Measurements from ENCODE around the gene PI16.
"Not testable (repeated sequence)": the region's sequence is repeated elsewhere in the genome, so short reads cannot be mapped to it uniquely, and the experiment has no call there.

The PI16 gene

DNA sequence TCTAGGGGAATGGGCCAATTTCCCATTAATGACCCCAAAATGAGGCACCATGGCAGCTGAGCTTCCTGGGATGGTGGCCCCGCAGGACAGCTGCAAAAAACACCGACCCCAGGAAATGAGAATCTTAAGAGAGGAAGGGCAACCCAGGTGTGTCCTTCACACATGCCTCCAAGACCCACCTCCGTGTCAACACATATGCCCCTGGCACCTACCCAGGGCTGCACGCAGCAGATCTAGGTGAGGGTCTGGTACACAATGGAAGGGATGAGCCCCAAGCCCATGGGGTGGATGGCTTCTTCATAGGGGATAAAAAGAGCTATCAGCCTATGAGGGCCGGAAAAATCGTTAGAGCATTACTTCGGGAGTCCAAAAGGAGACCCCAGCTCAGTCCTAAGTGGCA, 22.0 kb downstream of the PI16 start:
- DNase-seq = no peak

DNA sequence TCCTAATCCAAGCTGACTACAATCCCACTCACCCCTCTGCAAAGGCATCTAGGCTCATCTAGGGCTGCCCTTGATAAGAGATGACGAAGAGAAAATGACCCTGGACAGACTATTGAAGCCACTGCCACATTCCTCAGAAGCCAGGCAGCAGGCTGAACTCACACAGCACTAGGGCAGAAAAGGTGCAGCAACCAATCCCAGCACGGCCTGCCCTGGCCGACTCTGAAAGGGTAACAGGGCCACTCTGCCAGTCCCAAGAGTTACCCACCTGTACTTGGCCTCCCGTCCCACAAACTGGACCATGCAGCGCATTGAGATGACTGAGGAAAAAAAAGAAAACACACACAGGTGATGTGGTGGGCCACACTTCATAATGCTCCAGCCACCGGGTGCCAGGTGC, 22.4 kb downstream of the PI16 start:
- no peak for DNase-seq

DNA sequence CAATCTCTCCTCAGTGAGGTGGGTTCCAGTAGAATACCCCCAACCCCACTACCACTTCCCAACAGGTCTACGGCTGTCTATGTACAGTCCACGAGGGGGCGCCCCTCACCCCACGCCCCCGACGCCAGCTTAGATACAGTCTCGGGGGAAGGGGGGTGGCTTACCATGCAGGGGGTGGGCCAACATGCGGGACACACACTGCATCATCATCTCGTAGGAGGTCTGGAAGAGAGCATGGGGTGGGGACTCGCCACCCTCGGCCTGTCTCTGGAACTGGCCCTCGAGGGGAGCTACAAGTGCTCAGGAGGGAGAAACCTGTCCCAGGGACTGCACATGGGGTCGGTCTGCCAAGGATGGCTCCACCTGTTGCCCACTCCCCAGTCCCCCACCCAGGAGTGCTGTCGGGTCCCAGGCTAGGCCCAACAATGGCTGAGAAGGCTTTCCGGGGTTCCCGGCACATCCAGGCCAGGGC, 23.0 kb downstream of the PI16 start:
- DNase-seq = no peak

DNA sequence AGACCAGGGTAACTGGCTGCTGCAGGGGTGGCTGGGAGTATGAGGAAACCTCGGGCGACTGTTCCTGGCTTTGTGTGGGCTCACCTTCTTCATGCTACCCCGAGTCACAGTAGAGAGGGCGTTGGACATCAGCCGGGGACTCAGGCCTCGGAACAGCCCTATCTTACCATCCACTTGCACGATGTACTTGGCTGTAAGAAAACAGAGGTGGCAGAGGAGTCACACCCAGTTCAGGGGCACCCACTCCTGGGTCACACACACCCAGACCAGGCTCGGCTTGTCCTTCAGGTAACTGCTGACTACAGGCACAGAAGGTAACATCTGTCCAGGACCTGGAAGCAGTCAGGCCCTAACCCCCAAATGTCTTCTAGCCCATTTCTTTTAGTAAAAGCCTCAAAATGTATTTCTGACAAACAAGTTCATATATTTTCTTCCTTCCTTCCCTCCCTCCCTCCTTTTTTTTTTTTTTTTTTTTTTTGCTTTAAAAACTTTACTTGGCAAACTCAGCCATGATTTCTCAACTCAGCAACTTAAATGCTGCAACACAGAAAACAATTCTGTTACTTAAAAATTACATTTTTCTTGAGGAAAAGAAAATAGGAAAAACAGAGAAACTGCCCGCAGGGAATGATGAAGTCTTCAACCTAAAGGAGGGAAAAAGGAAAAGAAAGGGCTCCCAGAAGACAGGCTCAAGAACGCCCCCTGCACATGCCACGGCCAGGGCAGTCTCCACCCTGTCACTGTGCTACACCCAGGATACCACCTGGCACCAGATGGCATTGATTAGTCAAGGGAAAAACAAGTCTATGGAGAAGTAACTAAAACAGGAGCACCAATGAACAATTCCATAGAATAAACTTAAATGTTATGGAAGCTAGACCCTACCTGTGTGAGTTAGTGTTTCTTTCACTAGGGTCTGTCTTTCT, 24.1 kb downstream of the PI16 start:
- DNase-seq = peak; percentile 79 to 88

DNA sequence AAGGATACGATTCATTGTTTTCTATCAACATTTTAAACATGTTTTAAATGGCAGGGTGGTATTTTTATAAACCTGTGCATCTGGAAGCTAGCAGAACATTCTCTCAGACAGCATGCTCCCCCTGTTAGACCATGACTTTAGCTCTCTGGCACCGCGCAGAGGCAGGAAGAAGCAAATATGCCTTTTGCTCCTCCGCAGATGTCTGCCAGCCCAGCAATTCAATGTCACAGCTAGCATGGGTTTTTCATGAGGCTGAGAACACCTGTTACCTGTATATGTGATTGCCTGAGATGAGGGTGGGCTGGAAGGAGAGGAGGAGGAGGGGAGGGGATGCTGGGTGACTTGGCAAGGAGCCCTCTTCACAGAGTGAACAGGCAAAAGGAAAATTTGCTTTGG, 24.8 kb downstream of the PI16 start:
- peak; percentile 54 to 79 for DNase-seq

DNA sequence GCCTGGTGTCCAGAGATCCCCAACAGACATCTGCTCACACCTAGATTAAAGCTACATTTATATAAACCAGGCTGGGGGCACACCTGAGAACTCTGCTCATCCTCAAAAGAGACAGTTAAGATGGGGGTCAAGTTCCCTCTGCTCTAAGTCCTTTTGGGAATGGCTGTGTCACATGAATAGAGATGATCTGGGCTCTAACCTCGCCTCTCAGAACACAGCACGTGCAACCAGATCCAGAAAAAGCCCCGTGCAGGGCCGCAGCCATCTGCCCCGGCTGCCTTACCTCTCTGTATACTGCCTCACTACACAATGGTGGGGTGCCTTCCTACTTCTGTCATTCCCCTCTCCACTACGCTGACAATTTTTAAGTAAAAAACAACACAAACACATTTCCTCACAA, 25.6 kb downstream of the PI16 start:
- DNase-seq = peak in 1 of 2 experiments; percentile 48

DNA sequence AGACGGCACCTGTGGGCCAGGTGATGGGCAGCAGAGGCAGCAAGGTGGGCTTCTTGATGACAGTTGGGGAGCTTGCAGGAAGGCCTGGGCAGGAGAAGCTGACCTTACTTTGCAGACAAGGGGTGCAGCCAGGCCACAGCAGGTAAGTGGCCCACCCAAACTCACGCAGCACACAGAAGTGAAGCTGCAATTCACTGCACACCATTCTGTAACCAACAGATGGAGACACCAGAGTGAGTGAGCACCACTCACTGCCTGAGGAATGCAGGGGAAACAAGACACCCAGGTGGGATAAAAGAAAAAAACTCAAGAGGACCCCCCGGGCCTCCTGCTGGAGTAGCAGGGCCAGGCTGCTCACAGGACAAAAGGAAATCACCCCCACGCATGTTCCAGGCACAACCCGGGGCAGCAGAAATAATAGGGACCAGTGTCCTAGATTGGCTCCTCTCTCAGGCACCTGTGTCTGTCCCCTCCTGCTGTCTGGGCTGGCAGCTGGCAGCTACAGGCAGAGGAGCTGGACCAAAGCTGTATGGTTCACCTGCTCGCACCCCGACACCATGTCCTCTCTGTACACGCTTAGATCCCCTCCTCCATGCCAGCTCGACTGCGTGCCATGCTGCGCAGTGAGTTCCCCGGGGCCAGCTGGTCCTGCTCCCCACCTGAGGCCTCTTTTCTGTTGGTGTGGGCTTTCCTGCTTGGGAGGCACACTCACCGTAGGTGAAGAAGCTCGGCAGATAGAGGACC, 26.5 kb downstream of the PI16 start:
- peak; percentile 13 to 69 for DNase-seq

DNA sequence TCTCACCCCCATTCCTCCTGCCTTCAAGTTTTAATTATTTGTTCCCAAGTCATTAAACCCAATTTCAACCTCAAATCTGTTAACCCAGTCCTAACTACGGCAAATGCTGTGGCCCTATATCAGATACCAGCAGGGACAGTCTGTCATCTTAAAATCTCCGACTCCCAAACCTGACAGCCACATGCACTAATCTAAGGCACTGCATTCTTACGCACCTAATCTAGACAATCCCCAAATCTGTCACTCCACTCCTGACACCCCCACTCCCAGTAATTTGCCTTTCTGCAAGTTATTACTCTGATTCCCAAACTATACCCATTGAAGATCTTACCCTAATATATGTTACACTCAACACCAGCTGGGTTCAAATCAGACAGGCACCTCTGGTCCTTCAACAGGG, 29.0 kb downstream of the PI16 start:
- no peak for DNase-seq

DNA sequence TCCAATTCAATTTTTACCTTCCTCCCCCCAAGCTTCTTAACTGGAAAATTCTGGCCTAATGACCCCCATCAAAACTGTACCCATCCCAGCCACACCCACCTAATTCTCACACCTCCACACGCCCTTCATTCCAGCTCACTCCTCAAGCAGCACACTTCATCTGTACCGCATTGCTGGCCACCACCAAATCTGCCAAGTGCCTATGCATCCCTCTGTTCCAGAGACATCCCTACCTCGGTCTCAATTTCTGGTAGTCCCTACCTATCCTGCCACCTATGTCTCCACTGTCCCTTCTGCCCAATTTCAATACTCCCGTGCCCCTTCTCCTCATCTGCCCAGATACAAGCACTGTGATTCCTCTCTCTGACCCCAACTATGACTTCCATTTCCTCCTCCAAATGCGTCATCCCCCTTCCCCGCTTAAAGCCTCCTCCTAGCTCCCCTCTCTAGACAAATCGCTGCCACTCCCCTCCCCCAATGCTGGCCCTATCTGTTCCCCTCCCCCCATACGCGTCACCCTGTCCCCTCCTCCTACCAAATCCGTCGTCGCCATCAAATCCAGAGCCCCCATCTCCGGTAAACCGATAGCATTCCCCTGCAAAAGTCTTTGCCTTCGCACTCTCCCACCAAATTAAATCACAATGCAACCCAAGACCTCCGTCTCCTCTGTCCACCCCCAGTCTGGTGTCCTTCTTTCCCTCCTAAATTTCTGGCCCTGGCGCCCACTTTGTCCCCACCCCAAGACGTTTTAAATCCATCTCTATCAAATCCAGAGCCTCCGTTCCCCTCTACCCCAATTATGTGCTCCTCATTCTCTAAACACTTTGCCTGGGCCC, 30.3 kb downstream of the PI16 start:
- no peak for DNase-seq

DNA sequence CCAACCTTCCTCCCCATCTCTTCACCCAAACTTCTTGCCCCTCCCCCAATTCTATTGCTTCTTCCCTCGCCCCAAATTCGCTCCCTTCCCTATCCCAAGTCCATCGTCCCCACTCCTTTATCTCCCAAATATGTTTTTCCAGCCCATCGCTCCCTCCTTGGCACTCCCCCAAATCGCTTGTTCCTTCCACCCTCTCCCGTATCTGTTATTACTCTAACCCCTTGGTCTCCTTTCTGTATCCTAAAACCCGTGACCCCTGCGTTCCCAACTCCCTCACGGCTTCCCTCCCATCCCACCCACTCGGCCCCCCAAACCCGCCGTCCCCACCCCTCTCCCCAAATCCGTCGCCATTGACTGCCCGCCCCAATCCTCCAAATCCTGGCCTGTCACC, 30.9 kb downstream of the PI16 start:
- no peak for DNase-seq

DNA sequence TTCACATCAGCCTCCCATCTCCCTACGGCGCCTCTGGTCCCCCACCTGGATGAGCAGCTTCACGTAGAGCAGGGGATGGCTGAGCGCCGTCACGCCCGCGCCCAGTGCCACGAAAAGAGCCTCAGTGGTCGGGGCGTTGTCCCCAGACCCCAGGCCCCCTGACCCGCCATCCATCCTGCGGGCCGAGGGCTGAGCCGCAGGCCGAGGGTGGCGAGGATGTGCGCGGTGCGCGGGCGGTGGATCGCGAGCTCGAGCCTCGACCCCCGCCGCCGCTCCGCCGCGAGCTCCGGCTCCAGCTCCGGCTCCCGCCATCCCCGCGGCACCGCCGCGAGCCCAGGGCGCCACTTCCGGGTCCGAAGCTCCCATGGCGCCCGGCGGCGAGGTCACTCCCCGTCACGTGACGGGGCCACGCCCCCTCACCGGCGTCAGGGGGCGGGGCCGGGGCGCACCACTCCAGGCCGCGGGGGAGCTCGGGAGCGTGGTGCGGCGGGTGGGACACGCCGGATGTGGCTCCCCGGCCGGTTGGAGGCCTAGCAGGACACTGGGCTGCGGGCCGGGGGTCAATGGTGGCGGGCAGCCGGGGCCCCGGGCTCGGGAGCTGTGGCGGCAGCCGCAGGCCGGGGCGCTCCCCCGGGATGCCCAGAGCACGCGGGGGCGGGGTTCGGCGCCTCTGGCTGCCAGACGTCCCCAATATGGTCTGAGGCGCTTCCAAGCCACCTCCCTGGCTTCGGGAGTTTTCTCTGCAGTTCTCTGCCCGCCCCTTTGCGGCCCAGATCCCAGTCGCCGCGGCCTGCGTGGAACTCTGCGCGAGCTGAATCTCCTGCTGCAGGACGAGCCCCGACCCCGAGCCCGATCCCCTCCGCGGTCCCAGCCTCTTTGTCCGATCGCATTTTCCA, 31.5 kb downstream of the PI16 start, which contains the start of gene MTCH1:
Gene MTCH1 (minus strand): TSS at position 389 of the 896 bp plus-strand sequence. CDS start 23 bp downstream, at position 366.
- peak; percentile 71 to 84 for DNase-seq

DNA sequence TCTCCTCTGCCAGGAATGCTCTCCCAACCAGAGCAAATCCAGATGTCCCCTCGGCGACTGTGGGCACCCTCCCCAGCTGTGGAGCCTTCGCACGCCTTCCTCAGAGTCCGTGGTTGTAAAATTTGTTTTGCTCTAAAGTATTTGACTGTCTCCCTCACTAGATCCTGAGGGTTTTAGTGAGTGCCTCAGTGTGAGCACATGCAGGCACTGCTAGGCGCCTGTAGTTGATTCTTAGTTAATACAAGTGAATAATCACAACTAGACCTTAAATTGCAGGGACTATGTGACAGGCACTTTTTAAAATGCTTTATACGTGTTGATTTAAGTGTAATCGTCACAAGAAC, 32.1 kb downstream of the PI16 start:
- no peak for DNase-seq

DNA sequence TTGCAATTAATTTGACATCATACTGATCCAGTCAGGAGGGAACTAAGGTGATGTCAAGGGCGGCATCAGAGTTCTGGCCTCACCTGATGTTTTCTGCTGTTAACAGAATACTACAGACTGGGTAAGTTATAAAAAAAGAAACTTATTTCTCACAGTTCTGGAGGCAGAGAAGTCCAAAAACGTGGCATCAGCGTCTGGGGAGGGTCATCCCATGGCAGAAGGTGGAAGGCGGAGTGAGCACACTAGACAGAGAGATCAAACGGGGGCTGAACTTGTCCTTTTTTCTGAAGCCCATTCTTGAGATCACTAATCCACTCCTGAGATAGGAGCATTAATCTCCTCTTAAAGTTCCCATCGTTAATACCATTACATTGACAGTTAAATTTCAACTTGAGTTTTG, 34.7 kb downstream of the PI16 start:
- no peak for DNase-seq

DNA sequence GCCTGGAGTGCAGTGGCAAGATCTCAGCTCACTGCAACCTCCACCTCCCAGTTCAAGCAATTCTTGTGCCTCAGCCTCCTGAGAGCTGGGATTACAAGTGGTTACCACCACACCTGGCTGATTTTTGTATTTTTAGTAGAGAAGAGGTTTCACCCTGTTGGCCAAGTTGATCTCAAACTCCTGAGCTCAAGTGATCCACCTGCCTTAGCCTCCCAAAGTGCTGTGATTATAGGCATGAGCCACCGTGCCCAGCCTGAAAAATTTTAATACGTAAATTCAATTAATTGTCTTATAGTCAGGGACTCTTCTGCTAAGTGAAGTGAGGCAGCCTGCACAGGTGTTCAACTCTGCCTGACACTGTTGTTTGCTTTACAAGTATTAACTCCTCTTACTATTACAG, 35.9 kb downstream of the PI16 start:
- DNase-seq = not testable (repeated sequence)

DNA sequence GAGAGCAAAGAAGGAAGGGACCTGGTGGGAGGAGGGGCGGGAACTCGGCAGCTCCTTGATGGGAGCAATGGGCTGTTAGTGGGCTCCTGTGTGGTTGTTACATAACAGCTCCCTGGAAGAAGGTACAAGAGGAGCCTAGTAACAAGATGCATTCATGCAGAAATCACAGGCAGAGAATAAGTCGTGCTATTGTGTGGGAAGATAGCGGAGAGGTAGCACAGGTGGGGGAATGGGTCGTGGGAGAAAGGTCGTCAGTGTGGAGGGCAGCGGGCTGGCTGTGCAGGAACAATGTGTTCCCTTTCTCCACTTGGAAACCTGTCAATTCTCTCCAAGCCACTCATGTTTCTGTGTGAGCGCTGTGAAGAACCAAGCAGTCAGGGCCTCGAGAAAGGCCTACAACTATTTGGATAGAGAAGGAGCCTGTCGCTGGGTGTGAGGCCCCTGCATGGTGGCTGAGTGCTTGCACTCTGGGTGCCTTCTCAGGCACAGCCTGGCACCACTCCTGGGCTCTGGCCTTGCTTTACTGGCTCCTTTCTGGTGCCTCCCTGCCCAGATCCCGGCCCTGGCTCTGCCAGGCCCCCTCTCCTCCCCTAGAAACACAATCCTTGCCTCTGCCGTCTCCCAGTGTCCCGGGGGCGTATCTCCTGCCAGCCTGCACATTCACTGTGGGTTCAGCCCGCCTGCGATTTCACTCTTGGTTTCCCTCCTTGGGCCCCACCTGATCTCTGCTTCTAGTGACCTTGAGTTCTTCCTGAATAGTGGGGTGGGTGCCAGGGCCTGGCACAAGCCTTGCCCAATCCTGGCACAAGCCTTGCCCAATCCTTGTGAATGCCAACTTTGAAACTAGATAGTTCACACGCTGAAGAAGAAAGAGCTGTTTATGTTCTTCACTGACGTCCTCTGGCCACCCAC, 43.5 kb downstream of the PI16 start:
- DNase-seq = no peak

DNA sequence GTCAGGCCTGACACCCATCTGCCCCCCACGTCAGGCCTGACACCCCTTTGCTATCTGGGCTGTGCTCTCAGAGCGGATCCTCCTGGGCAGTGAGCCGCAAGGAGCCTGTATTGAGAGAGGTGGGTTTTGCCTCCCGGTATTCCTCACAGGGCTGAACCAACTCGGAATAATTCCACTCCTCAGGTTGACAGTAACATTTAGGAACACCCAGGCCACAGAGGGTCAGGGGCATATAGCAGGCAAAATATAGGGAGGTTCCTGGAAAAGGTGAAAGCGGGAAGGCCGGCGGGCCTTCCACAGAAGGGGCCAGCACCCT, 44.1 kb downstream of the PI16 start:
- no peak for DNase-seq

DNA sequence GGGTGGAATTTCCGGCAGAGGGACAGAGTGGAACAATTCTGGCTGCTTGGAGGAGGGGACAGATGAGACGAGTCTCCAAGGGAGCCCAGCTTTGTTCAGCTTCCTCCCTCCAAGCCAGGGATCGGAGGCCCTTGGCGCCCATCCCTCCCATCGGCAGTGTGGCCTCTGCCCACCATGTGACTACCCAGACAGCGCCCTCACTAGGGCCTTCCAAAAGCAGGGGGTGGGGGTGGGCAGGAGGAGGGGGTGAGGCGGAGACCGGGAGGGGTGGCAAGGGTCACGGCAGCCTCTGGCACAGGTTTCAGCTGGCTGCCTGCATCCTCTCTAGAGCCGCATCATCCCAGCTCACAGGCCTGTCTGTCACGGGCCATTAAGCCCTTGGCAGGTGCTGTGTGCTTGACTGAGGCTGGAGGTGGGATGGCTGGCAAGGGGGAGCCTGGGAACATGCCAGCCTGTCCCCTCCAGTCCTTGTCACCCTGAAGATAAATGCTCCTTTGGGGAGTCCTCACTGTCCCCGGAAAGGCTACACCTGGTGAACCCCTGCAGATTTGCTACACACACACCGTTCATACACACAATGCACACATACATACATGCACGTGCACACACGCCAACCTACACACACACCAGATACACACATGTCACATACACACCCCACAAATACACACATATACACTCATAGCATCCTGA, 44.7 kb downstream of the PI16 start:
- DNase-seq = peak; percentile 47 to 73

DNA sequence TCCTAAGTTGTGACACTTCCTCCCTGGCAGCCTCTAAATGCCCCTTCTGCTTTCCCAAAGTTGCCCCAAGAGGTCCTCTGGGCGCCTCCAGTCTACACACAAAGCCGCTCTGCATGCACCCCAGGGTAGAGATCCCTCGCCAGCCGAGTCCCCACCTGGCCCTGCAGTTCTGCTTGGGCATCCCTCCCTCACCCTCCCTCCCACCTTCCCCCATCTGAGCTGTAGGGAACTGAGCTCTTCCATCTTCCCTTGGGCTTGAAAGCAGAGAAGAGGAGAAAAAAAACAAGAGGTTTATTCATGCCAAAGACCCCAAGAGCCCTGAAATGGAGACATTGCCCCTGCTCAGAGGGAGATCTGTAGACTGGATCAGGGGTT, 45.2 kb downstream of the PI16 start:
- DNase-seq = no peak

DNA sequence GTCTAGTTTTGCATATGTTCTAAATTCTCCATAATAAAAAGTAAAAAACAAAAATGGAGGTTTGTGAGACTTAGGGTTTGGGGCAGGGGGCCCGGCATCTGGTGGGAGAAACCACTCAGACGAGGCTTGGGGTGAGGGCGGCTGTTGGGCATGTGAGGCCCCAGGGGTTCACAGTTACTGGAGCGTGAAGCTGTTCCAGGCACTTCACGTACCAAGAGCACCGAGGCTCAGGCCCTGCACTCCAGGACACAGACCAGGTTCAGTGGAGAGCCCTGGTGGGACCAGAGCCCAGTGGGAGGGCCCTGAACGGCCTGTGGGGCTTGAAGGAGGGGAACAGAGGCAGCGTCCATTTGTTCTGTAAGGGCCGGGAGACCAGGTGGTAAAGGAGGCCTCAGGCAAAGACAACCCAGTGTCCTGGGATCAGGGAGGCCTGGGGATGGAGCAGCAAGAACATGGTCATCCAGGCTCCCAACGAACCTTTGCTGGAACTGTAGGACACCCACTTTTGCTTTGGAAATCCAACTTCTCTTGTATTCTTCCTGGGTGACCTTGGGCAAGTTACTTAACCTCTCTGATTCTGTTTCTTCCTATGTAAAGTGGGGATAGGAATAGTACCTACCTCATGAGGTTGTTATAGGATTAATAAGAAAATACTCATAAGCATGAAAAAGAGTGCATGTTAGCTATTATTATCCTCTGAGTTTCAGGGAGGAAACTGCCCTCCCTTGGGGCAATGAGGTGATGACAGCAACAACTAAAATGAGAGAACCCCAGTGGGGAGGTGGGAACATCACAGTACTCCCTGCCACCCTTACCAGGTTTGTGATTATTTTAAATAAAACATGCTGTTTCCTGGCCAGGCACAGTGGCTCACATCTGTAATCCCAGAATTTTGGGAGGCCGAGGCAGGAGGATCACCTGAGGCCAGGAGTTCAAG, 49.8 kb downstream of the PI16 start:
- DNase-seq = no peak

Data from NCI-H524 (cell line).